Erythroblast (primary cell): ENCODE measurements around the gene DDX31.
A peak's percentile ranks its signal among the peaks of the same experiment; 100 is the strongest.

Experiments
- DNase-seq, 2 experiments: peaks; one replicate each; lab custom pipeline; 2025; lab: John Stamatoyannopoulos, UW
- GATA1 ChIP-seq: IDR thresholded peaks from 2 replicates; pipeline ENCODE4 v1.6.1; 2011; ENCODE audit warnings: low read depth, mild to moderate bottlenecking, control low read depth, low read length, moderate library complexity
- POLR2A ChIP-seq: IDR thresholded peaks from 2 replicates; pipeline ENCODE4 v1.6.1; 2011; ENCODE audit warnings: mild to moderate bottlenecking, low read length

DDX31 gene

DNA sequence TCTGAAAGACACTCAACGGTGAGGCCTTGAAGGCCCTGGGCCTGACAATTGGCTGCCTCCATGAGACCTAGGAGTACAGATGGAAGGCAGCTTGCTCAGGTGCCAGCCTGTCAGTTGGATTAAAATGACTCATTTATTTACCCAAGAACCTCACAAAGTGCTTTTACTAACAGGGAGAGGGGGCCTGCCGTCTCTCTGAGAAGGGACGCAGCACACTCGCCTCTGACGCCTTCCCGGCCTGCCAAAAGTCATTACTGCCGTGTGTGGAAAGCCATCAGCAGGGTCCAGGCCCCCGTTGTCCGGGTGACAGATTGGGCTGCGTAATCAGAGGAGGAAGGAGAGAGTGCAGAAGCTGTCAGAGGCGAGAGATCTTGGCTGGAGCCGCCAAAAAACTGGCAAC is 32.4 kb downstream of the DDX31 start:
- no peak for DNase-seq
- TF ChIP-seq POLR2A (no peak), GATA1 (no peak)

DNA sequence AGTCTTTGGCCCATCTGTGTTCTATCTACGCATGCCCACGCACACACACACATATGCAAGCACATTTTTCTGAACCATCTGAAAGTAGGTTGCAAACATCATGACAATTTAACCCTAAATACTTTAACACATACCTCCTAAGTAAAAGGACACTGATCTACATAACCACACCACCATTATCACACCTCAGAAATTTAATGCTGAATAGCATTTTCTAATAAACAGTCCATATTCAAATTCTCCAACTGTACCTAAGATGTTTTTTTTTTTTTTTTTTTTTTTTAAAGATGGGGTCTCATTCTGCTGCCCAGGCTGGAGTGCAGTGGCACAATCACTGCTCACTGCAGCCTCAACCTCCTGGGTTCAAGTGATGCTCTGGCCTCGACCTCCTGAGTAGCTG is 35.5 kb downstream of the DDX31 start:
- no peak for TF ChIP-seq GATA1
- no peak for TF ChIP-seq POLR2A
- DNase-seq = no peak

DNA sequence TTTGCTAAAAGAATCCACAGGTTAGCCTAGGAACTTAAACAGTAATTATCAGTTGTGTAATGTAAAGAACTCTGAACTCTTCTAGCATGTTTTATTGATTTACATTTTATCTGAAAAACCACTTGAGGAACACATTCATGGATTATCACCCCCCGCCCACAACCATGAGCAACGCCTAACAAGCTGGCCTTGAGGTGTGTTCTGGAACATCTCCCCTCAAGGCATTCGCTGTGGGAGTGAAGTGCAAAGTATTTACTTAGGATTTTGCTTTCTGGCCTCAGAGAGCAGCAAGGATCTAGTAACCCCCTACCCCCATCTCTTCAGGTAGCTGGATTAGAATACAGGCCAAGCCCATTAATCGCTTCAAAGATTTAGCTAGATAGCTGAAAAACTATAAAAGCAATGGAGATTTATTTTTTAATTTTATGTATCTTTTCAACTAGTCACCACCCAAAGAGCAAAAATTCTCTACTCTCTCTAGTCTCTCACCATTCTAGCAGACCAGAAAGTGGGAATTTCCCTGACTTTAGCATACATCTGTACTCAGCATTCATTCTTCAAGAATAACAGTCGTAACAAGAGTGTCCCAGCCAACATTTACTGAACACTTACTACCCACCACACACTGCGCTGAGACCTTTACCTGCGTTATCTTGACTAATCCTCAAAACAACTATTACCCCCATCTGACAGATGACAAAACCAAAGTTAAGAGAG is 37.2 kb downstream of the DDX31 start:
- TF ChIP-seq POLR2A (no peak), GATA1 (no peak)
- DNase-seq = no peak

DNA sequence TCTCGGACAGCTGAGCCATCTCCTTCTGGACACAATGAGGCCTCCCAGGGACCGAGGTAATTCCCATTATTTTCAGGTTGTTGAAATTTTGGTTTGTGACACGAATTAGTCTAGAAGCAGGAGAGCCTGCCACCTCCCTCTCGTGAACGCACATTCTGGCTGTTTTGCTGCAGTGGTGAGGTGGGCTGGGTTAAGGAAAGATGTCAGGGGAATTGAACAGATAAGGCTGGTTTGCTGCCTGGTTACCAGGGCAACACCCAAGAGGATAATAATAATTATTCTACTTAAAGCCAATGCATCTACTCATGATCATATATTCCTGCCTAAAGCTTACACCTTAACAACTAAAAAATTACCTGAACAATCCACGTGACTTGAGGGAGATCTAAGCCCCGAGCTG is 38.1 kb downstream of the DDX31 start:
- no peak for TF ChIP-seq GATA1
- peak; percentile 40 to 70 for DNase-seq

DNA sequence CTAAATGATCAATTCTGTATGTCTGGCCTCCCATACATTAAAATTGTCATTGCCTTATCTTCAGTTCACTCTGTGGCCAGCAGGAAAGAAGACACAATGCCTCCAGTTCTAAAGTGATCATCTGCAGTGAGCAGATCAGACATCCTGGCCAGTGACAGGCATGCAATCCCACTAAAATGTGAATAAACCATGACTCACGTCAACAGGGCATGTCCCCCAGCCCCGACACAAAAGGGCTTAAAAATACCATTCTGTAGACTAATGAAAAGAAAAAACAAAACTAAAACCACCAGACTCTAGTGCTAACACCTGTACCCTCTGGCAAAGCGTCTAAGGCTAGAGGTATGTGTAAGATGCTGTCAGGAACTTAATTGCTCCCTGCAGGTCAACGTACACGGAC is 38.5 kb downstream of the DDX31 start:
- TF ChIP-seq GATA1 (no peak), POLR2A (no peak)
- no peak for DNase-seq

DNA sequence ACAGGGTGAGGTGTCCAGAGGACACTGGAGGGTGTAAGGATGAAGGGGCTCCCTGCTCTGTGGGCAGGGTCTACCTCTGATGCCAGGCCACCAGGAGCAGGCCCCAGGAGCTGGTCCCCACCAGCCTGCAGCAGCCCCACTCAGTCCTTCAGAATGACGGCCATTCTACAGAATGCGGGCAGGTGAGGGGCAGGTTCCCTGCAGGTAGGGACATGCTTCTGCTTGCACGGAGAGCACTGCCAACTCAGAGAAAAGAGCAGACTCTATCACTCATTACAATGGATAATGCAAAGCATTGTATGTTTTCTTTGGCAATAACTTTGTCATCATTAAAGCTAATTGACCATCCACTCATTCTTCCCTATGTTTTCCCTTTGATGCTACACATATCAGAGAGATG is 39.0 kb downstream of the DDX31 start:
- no peak for TF ChIP-seq GATA1
- no peak for DNase-seq

DNA sequence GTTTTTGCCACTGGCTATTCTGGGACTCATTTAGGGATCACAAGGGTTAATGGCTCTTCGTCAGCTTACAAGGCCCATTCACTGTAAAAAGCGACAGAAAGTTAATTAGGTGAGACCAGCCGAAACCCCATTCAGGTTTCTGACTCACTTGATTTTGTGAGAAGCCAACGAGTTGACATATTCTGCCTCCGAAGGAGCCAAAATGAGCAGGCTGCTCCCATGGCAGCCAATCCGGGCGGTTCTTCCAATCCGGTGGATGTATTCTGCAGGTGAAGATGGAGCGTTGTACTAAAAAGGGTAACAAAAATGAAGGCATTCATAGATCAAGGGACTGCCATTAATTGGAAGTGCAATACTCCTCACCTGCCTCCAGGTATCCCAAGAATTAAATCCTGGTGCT is 39.7 kb downstream of the DDX31 start:
- TF ChIP-seq GATA1 (no peak), POLR2A (no peak)
- DNase-seq = no peak

DNA sequence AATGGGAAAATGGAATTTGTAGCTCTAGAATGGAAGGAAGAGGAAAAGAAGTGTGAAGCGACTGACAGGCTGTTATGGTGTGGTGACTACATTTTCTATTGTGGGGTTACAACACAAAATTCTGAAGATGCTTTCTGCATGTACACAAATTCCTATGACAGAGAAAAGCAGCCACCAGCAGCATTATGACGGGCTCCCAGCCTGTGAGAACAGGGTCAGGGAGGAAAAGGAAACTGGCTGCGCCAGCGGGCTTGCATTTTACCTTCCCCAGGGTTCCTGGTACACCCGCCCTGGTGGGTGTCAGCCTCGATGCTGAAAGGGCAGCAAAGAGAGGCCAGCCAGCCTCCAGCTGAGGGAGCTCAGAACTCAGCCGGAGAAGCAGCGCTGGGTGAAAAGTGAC is 41.0 kb downstream of the DDX31 start:
- DNase-seq = no peak
- no peak for TF ChIP-seq POLR2A
- no peak for TF ChIP-seq GATA1

DNA sequence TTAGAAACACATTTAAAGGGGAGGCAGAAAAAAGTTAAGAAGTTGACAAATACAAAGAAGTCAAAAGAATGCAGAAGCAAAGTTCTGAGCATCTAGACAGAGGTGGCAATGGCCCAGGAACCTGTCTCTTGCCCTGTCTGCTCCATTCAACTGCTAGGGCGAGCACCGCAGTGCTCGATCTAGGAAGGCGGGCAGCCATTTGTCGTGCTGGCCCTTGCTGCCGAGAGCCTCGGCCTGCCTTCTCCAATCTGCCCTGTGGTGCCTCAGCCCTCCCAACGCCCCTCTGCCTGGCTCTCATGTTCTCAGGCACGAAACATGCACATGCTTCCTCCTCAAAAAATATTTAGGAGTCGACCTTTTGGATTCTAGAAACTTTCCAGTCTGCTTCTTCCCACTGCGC is 42.2 kb downstream of the DDX31 start:
- TF ChIP-seq POLR2A (no peak), GATA1 (no peak)
- no peak for DNase-seq

DNA sequence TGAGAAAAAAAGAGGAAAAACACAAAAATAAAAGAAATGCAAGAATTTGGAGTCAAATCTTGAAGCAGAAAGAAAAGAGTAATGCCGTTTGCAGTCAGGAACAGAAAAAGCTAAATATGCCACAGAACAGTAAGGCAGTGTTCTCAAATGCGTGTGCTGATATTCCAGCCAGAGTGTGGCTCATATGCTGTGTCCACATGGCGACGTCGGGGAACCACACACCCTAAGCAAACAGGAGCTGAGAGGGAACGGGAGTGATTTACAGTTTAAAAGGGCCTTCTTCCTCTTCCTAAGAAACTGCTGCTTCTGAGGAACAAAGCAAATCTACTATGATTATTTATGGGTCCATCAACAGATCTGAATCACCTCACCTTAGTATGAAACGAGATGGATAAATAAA is 42.7 kb downstream of the DDX31 start:
- TF ChIP-seq POLR2A (no peak), GATA1 (no peak)

DNA sequence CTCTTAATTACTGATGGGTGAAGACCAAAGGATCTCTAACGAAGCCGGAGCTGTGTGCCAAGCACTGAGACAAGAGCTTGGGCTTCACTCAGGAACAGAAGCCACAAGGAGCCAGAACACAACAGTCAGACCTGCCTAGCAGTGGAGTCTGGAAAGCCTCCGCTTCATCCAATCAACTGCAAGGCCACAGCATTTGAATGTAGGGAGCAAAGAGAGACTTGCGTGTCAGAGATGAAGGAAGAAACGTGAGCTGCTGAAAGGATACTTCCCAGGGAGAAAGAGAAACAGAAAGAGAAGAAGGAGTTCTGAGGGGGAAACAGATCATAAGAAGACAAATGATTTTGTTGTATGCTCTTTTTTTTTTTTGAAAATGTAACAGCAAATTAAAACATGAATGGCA is 43.5 kb downstream of the DDX31 start:
- no peak for DNase-seq
- no peak for TF ChIP-seq POLR2A
- no peak for TF ChIP-seq GATA1

More for the DNA sequence above, 42.7 kb downstream of the DDX31 start:
- DNase-seq = no peak

DNA sequence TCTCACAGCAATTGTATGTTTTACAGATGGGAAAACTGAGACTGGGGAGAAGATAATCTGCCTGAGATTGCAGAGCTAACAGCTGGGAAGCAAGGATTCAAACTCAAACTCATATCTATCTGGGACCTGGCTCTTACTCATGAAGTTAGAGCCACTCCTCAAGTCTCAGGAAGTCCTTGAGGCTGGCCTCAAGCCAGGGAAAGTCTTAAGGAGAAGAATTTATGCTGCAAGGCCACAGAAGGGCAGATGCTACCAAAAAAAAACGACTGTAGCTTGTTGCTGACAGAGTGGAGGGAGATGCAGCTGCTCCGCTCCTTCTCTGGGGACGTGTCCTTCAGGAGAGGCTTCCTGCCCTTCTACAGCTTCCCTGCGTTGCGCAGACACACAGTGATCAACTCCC is 47.6 kb downstream of the DDX31 start:
- TF ChIP-seq POLR2A (no peak), GATA1 (no peak)
- DNase-seq = peak; percentile 7 to 9

DNA sequence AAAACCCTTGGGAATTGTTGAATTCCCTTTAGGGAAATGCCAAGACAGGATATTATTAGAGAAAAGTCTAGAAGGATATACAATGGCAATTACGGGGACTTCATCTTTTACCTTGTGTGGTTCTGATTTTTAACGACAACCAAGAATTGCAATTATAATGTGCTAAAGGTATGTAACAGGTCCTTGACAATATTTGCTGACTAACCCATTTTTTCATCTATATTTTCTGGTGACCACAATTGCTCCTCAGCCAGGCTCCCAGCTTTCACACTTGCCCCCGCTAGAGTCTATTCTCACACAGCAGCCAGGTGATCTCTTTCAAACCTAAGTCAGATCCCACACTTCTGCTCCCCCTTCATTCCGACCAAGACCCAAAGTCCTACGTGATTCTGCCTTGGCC is 53.1 kb downstream of the DDX31 start:
- TF ChIP-seq GATA1 (no peak), POLR2A (no peak)
- no peak for DNase-seq

DNA sequence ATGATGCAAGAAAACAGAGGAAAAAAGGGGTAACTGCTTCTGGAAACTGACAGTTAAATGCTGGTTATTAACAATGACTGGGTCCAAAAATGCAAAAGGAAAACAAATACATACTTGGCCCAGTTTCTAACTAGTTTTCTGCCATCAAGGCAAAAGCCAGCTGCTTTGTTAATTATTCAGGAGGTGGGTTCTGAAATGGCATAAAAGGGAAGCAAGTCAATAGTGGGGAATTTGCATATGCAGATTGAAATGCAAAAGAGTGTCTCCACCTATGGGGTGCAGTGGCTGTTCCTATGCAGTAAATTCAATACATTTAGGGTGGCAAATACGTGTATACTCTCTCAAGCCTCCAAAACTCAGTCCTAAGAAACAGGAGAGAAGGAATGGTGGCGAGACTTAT is 54.0 kb downstream of the DDX31 start:
- no peak for DNase-seq
- TF ChIP-seq GATA1 (no peak), POLR2A (no peak)

DNA sequence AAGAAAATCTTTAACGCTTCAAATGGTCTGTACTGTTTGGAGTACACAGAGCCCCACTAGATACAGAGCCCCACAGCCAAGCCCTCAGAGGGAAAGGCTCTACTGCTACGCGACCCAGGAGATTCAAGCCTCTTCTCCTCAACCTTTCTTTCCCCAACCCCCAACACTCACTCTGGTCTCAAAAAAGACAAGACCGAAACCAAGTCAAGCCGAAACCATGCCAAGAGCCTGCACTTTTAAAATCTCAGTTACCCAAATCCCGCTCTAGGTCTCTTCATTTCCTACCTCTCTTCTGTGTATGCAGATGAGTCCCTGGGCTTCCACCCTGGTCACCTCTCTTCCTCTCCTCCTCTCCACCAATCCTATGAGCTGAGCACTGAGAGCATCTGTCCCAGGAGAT is 55.5 kb downstream of the DDX31 start:
- no peak for DNase-seq
- TF ChIP-seq POLR2A = no peak
- no peak for TF ChIP-seq GATA1
